Measurements from ENCODE around the gene NAIF1.

Gene NAIF1

GRCh38 chr9:128021098-128021497 lies 46.0 kb downstream of the NAIF1 start:
- in situ Hi-C loops (cut with HindIII; ENCODE audit: low pct_unique_long_range_greater_than_20kb, low sequenced_read_pairs) = no loop called here
- no peak for DNase-seq (ENCODE audit: low read depth in 1 of 2, low spot score in 1 of 2)
- no peak for TF ChIP-seq JUND (IDR thresholded peaks at IDR 0.05; ENCODE audit: low read depth)

DNA sequence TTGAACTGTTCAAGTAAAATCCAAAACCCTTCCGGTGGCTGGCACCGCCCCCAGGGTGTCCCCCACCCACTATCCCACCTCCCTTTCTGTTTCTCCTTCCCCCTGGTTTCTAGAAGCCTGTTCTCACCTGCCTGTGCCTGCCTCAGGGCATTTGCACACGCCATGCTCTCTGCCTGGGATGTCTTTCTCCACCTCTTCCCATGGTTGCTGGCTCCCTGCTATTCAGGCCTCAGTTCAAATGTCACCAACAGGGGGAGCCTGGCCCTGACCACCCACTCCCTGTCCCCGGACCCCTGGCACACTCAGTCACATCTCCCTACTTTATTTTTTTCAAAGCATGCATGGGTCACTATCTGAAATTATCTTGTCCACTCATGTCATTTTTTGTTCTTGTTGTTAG lies 46.4 kb downstream of the NAIF1 start:
- in situ Hi-C loops (cut with HindIII; ENCODE audit: low pct_unique_long_range_greater_than_20kb, low sequenced_read_pairs) = no loop called here
- peak in 1 of 2 experiments; percentile 55 for DNase-seq (ENCODE audit: low read depth in 1 of 2, low spot score in 1 of 2)
- no peak for TF ChIP-seq JUND (IDR thresholded peaks at IDR 0.05; ENCODE audit: low read depth)

GRCh38 chr9:128015696-128016095 lies 51.4 kb downstream of the NAIF1 start:
- no peak for TF ChIP-seq JUND (IDR thresholded peaks at IDR 0.05; ENCODE audit: low read depth)
- in situ Hi-C loops (cut with HindIII; ENCODE audit: low pct_unique_long_range_greater_than_20kb, low sequenced_read_pairs) = no loop called here
- DNase-seq (ENCODE audit: low read depth in 1 of 2, low spot score in 1 of 2) = no peak

Measured in T47D (cell line).